H1 (cell line): ENCODE measurements around the gene ZFR. TPM values are rescaled to one million over a fixed set of nuclear protein-coding genes. Genes with fewer than 3 reads are reported as not detected.
A peak's percentile ranks its signal among the peaks of the same experiment; 100 is the strongest.

Experiments used
- CTCF ChIA-PET: fragments of 300-600 bp; sonication (Branson Sonifier 250); formaldehyde crosslinking; loops from one replicate; lab custom pipeline; 2021; ENCODE audit not compliant: partially characterized antibody; lab: Charles Lee
- POLR2A ChIA-PET: fragments of 300-600 bp; sonication (Branson Sonifier 250); formaldehyde crosslinking; loops from one replicate; lab custom pipeline; 2021; ENCODE audit warnings: inconsistent platforms; ENCODE audit not compliant: partially characterized antibody; lab: Charles Lee
- DNase-seq, 2 experiments: peaks; one replicate each; pipeline versions ENCODE4 v3.0.0 to v3.0.0-alpha.2; 2010 to 2022; ENCODE audit warnings: low spot score in 2 of 2, low read depth in 1 of 2, mixed read lengths in 1 of 2
- FAIRE-seq: peaks from 2 replicates; lab custom pipeline; 2011; peaks lifted over from hg19 to GRCh38; lab: Jason Lieb, UNC
- H2AFZ ChIP-seq: 2 replicates; pipeline ENCODE4 v1.8.1; 2012; ENCODE audit warnings: low read length, inconsistent platforms
- H2AK5ac ChIP-seq: 2 replicates; pipeline ENCODE4 v1.6.1; 2013; ENCODE audit warnings: low read depth, low read length
- H2BK120ac ChIP-seq: replicated peaks from 2 replicates; pipeline ENCODE3; 2013; ENCODE audit warnings: low read depth, low read length, inconsistent platforms
- H2BK12ac ChIP-seq: 2 replicates; pipeline ENCODE4 v1.6.1; 2013; ENCODE audit warnings: low read depth, low read length
- H2BK15ac ChIP-seq: 2 replicates; pipeline ENCODE4 v1.6.1; 2013; ENCODE audit warnings: low read length
- H2BK20ac ChIP-seq: 2 replicates; pipeline ENCODE4 v1.6.1; 2013; ENCODE audit warnings: low read length
- H2BK5ac ChIP-seq: 2 replicates; pipeline ENCODE4 v1.6.1; 2013; ENCODE audit warnings: low read depth, low read length
- H3K14ac ChIP-seq: 2 replicates; pipeline ENCODE4 v1.6.1; 2013; ENCODE audit warnings: inconsistent platforms; ENCODE audit not compliant: insufficient read length
- H3K18ac ChIP-seq: 2 replicates; pipeline ENCODE4 v1.6.1; 2013; ENCODE audit warnings: low read length; ENCODE audit errors: extremely low read depth
- H3K23ac ChIP-seq: 2 replicates; pipeline ENCODE4 v1.6.1; 2013; ENCODE audit warnings: inconsistent platforms; ENCODE audit not compliant: insufficient read length
- H3K23me2 ChIP-seq: 2 replicates; pipeline ENCODE4 v1.6.1; 2013; ENCODE audit warnings: low read depth, low read length
- H3K27ac ChIP-seq: 2 replicates; pipeline ENCODE4 v1.6.1; 2011; ENCODE audit warnings: low read depth, low read length, inconsistent platforms
- H3K27me3 ChIP-seq, 4 experiments: replicated peaks in 1 of 4; 1 replicate in 1 of 4; 2 replicates in 3 of 4; pipeline versions ENCODE4 v1.6.1 to v1.8.1; 2011 to 2013; ENCODE audit warnings: low read length in 3 of 4, mild to moderate bottlenecking in 3 of 4, inconsistent platforms in 2 of 4, mixed read lengths in 2 of 4, moderate library complexity in 1 of 4; ENCODE audit not compliant: control insufficient read depth in 3 of 4, insufficient read depth in 3 of 4; ENCODE audit errors: extremely low read depth in 1 of 4
- H3K36me3 ChIP-seq, 4 experiments: 2 replicates each; pipeline versions ENCODE4 v1.6.1 to v1.8.1; 2011 to 2013; ENCODE audit warnings: mild to moderate bottlenecking in 4 of 4, low read length in 3 of 4, moderate library complexity in 2 of 4, control low read depth in 1 of 4, inconsistent platforms in 1 of 4; ENCODE audit not compliant: insufficient read depth in 4 of 4, control insufficient read depth in 2 of 4
- H3K4ac ChIP-seq: replicated peaks from 2 replicates; pipeline ENCODE3; 2013; ENCODE audit warnings: low read length, low read depth, mixed read lengths, inconsistent platforms; ENCODE audit not compliant: insufficient read length
- H3K4me1 ChIP-seq, 4 experiments: replicated peaks in 1 of 4; 1 replicate in 1 of 4; 2 replicates in 3 of 4; pipeline versions ENCODE4 v1.6.1 to v1.8.1; 2011 to 2013; ENCODE audit warnings: low read length in 3 of 4, inconsistent platforms in 2 of 4, mixed read lengths in 1 of 4; ENCODE audit not compliant: insufficient read depth in 4 of 4, control insufficient read depth in 3 of 4
- H3K4me2 ChIP-seq, 2 experiments: 2 replicates each; pipeline versions ENCODE4 v1.6.1 to v1.8.1; 2011 to 2013; ENCODE audit warnings: low read depth in 2 of 2, low read length in 2 of 2, control low read depth in 1 of 2, inconsistent platforms in 1 of 2, mild to moderate bottlenecking in 1 of 2; ENCODE audit not compliant: insufficient read depth in 1 of 2
- H3K4me3 ChIP-seq, 4 experiments: fragments of 200-600, 300-600 bp in 1 of 4; sonication (generic), shearing (Covaris generic), sonication (Bioruptor Twin) in 1 of 4; 2 replicates each; pipeline versions ENCODE4 v1.5.1 to v1.8.1; 2011 to 2016; ENCODE audit warnings: low read length in 4 of 4, low read depth in 3 of 4, control low read depth in 2 of 4, inconsistent platforms in 2 of 4, mild to moderate bottlenecking in 2 of 4, mixed read lengths in 1 of 4, moderate library complexity in 1 of 4; ENCODE audit not compliant: insufficient read depth in 2 of 4; ENCODE audit errors: extremely low read depth in 1 of 4
- H3K56ac ChIP-seq: replicated peaks from 2 replicates; pipeline ENCODE3; 2013; ENCODE audit warnings: low read depth, mild to moderate bottlenecking, mixed read lengths, low read length, inconsistent platforms; ENCODE audit not compliant: insufficient read length
- H3K79me1 ChIP-seq: 2 replicates; pipeline ENCODE4 v1.6.1; 2013; ENCODE audit warnings: low read depth, low read length, control low read depth
- H3K79me2 ChIP-seq, 2 experiments: 2 replicates each; pipeline versions ENCODE4 v1.6.1 to v1.8.1; 2012 to 2013; ENCODE audit warnings: low read length in 2 of 2, mild to moderate bottlenecking in 2 of 2, inconsistent platforms in 1 of 2; ENCODE audit not compliant: insufficient read depth in 2 of 2, control insufficient read depth in 1 of 2
- H3K9ac ChIP-seq, 4 experiments: replicated peaks in 1 of 4; 1 replicate in 1 of 4; 2 replicates in 3 of 4; pipeline versions ENCODE4 v1.6.1 to v1.8.1; 2011 to 2013; ENCODE audit warnings: low read depth in 3 of 4, low read length in 3 of 4, control low read depth in 2 of 4, mild to moderate bottlenecking in 2 of 4, moderate library complexity in 2 of 4, inconsistent platforms in 1 of 4; ENCODE audit errors: extremely low read depth in 1 of 4
- H3K9me3 ChIP-seq, 2 experiments: 2 replicates each; pipeline versions ENCODE4 v1.6.1 to v1.8.1; 2012 to 2013; ENCODE audit warnings: mild to moderate bottlenecking in 2 of 2, moderate library complexity in 2 of 2, control low read depth in 1 of 2, inconsistent platforms in 1 of 2, low read depth in 1 of 2, low read length in 1 of 2, mixed read lengths in 1 of 2; ENCODE audit not compliant: insufficient read depth in 2 of 2
- H4K20me1 ChIP-seq, 2 experiments: replicated peaks in 1 of 2; 2 replicates each; pipeline versions ENCODE3 to v1.8.1; 2011 to 2013; ENCODE audit warnings: inconsistent platforms in 2 of 2, low read length in 2 of 2, mild to moderate bottlenecking in 1 of 2; ENCODE audit not compliant: insufficient read depth in 2 of 2, control insufficient read depth in 1 of 2
- H4K5ac ChIP-seq: 2 replicates; pipeline ENCODE4 v1.6.1; 2013; ENCODE audit warnings: low read length, low read depth, mixed read lengths, inconsistent platforms; ENCODE audit not compliant: insufficient read length
- H4K8ac ChIP-seq: 2 replicates; pipeline ENCODE4 v1.8.0; 2013; ENCODE audit warnings: mild to moderate bottlenecking, moderate library complexity, low read length, inconsistent platforms; ENCODE audit not compliant: insufficient read depth; ENCODE audit errors: extremely low read depth
- H4K91ac ChIP-seq: replicated peaks from 2 replicates; pipeline ENCODE3; 2013; ENCODE audit warnings: low read length, mixed read lengths, inconsistent platforms; ENCODE audit not compliant: insufficient read length
- SP4 ChIP-seq: IDR thresholded peaks from 2 replicates; pipeline ENCODE4 v1.6.1; 2012; ENCODE audit warnings: low read length, inconsistent platforms
- WGBS, 2 experiments: shearing (Covaris generic) in 1 of 2; methylation state at CpG; one replicate each; pipeline versions ENCODE4 v1.1.6 to v1.1.7; 2013 to 2015; ENCODE audit warnings: low lambda C conversion rate in 2 of 2, mixed read lengths in 2 of 2, inconsistent platforms in 1 of 2, low coverage in 1 of 2, missing lambda C conversion rate in 1 of 2; ENCODE audit not compliant: insufficient replicate concordance in 2 of 2, insufficient coverage in 1 of 2, insufficient read length in 1 of 2; ENCODE audit errors: extremely low coverage in 1 of 2, missing lambda C conversion rate in 1 of 2; 5-methylcytosine and 5-hydroxymethylcytosine counted together
- polyA plus RNA-seq, 7 experiments: library from polyadenylated mRNA; depleted of rRNA in 3 of 7; stranded (reverse) in 5 of 7; unstranded in 2 of 7; fragments of >200 nt in 5 of 7; fragments of 200-250 nt in 2 of 7; gene quantifications; 1 replicate in 5 of 7; 2 replicates in 1 of 7; 4 replicates in 1 of 7; pipeline versions ENCODE4 v1.2.1 to v1.2.3, GENCODE V29; 2011 to 2013; ENCODE audit warnings: missing spikeins in 2 of 7, mixed read lengths in 2 of 7
- total RNA-seq: library from RNA; stranded (reverse); fragmentation: NEBNext Ultra II Directional; extraction: Animal tissue kit (Norgen Biotek cat#: 25700); gene quantifications from 2 replicates; pipeline ENCODE4 v1.2.1, GENCODE V29; 2021

Gene ZFR
- total and polyA plus RNA-seq, 2 of the 8 experiments (the other 6 are each of a cell fraction or from before 2014, with no cell fraction given) = 68.8 to 92.7 TPM

- Histone ChIP-seq H2BK12ac (no peak overlapping the region), H2AFZ (no peak overlapping the region), H3K9me3 (no peaks in the 10 kb centered on the region), H3K4me2 (no peak overlapping the region), H4K20me1 (peaks cover 0 to 2% of the 10 kb centered on the region in 2 experiments)
- CTCF ChIA-PET = no interaction called here
- DNase-seq = no peak
- TF ChIP-seq SP4 = no peak
- TF ChIP-seq, all 59 proteins: peak for 0
- H4K5ac ChIP-seq = no peak overlapping the region
- H2BK15ac ChIP-seq = no peak overlapping the region
- no peak overlapping the region for H2BK120ac ChIP-seq
- no peaks in the 10 kb centered on the region for H3K79me2 ChIP-seq
- no peak overlapping the region for H3K14ac ChIP-seq
- no peak overlapping the region for H4K91ac ChIP-seq
- H3K4ac ChIP-seq = no peak overlapping the region
- no peak overlapping the region for H3K56ac ChIP-seq
- peaks cover 11 to 62% (median 43%) of the 10 kb centered on the region in 4 experiments for H3K36me3 ChIP-seq
- no peaks in the 10 kb centered on the region for H3K4me1 ChIP-seq
- no peak overlapping the region for H3K23ac ChIP-seq
- no peak overlapping the region for H2BK20ac ChIP-seq
- H2BK5ac ChIP-seq = no peak overlapping the region
- no peak for FAIRE-seq
- 89% methylated on average over 2 of the region's 2 CpGs; no CpG with 5 or more reads in 1 of the 2 experiments for WGBS, 2 experiments
- no peaks in the 10 kb centered on the region for H3K79me1 ChIP-seq
- H3K4me3 ChIP-seq = no peak overlapping the region
- POLR2A ChIA-PET = interaction anchor here (0.7 kb wide), 1 partner anchor 283 kb away, joined by 3 read pairs; no protein-coding TSS in a partner anchor
- H3K27ac ChIP-seq = no peak overlapping the region
- H4K8ac ChIP-seq = peak overlapping the region; percentile 54; the same call in 1 of the 2 replicates
- no peak overlapping the region for H3K18ac ChIP-seq
- no peak overlapping the region for H2AK5ac ChIP-seq
- no peaks in the 10 kb centered on the region for H3K23me2 ChIP-seq
- peaks cover 0 to 1% (median 0%) of the 10 kb centered on the region in 4 experiments; a peak in 1 of 7 replicates for H3K27me3 ChIP-seq
- no peak overlapping the region for H3K9ac ChIP-seq
Observed at GRCh38 chr5:32406650-32407049, 37.9 kb downstream of the ZFR start.
